Skeletal muscle satellite cell (primary cell): ENCODE measurements around the gene NUP35.

Experiments used
- H3K27me3 ChIP-seq: 2 replicates; pipeline ENCODE4 v1.7.0; 2013; ENCODE audit warnings: low read length; ENCODE audit not compliant: control insufficient read depth, insufficient read depth
- H3K36me3 ChIP-seq: 2 replicates; pipeline ENCODE4 v1.7.0; 2013; ENCODE audit warnings: mild to moderate bottlenecking, control low read depth, low read length; ENCODE audit not compliant: insufficient read depth
- H3K4me1 ChIP-seq: 2 replicates; pipeline ENCODE4 v1.7.0; 2013; ENCODE audit warnings: low read length; ENCODE audit not compliant: control insufficient read depth, insufficient read depth
- H3K4me2 ChIP-seq: 2 replicates; pipeline ENCODE4 v1.7.0; 2013; ENCODE audit warnings: mild to moderate bottlenecking, low read length
- H3K4me3 ChIP-seq: 2 replicates; pipeline ENCODE4 v1.7.0; 2013; ENCODE audit warnings: low read length
- H3K9ac ChIP-seq: 2 replicates; pipeline ENCODE4 v1.7.0; 2013; ENCODE audit warnings: mild to moderate bottlenecking, low read depth, low read length, moderate library complexity
- H3K9me3 ChIP-seq: replicated peaks from 2 replicates; pipeline ENCODE4 v1.7.0; 2013; ENCODE audit warnings: mild to moderate bottlenecking, control low read depth, low read length

NUP35 gene

GRCh38 chr2:183105402-183106134, 18.7 kb upstream of the NUP35 start:
- Histone ChIP-seq H3K4me3 (no peak overlapping the region), H3K4me1 (peaks cover 15% of the 10 kb centered on the region), H3K9ac (no peak overlapping the region), H3K36me3 (no peaks in the 10 kb centered on the region), H3K27me3 (no peaks in the 10 kb centered on the region), H3K4me2 (no peak overlapping the region), H3K9me3 (no peaks in the 10 kb centered on the region)

GRCh38 chr2:183112577-183112976, 11.7 kb upstream of the NUP35 start:
- H3K27me3 ChIP-seq: peaks cover 3% of the 10 kb centered on the region
- H3K4me3 ChIP-seq: no peak overlapping the region
- no peaks in the 10 kb centered on the region for H3K4me1 ChIP-seq
- H3K9ac ChIP-seq: no peak overlapping the region
- no peaks in the 10 kb centered on the region for H3K9me3 ChIP-seq
- H3K4me2 ChIP-seq: no peak overlapping the region
- H3K36me3 ChIP-seq: no peaks in the 10 kb centered on the region

DNA sequence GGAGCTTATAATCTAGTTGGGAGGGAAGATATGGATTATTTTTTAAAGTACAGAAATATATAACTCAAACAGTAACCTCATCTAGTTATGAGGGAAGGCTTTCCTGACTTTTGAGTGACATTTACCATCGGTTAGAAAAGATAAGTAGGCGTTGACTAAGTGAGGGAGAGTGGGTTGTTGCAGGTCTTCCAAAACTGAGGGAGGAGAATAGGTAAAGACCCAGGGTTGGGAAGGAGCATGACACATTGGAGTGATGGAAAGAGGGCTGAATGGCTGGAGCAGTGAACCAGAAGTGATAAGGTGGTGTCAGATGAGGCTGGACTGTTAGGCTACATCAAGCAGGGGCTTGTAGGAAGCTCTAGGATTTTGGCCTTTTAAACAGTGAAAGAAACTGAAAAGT, 10.6 kb upstream of the NUP35 start:
- no peaks in the 10 kb centered on the region for H3K4me1 ChIP-seq
- H3K4me2 ChIP-seq: no peak overlapping the region
- H3K4me3 ChIP-seq: no peak overlapping the region
- no peak overlapping the region for H3K9ac ChIP-seq
- no peaks in the 10 kb centered on the region for H3K9me3 ChIP-seq
- no peaks in the 10 kb centered on the region for H3K36me3 ChIP-seq
- peaks cover 3% of the 10 kb centered on the region for H3K27me3 ChIP-seq

- Histone ChIP-seq H3K4me1 (no peaks in the 10 kb centered on the region), H3K4me3 (no peak overlapping the region), H3K36me3 (no peaks in the 10 kb centered on the region), H3K9ac (no peak overlapping the region), H3K27me3 (no peaks in the 10 kb centered on the region), H3K9me3 (no peaks in the 10 kb centered on the region), H3K4me2 (no peak overlapping the region)
Measured at GRCh38 chr2:183117226-183117625, 7.0 kb upstream of the NUP35 start.

DNA sequence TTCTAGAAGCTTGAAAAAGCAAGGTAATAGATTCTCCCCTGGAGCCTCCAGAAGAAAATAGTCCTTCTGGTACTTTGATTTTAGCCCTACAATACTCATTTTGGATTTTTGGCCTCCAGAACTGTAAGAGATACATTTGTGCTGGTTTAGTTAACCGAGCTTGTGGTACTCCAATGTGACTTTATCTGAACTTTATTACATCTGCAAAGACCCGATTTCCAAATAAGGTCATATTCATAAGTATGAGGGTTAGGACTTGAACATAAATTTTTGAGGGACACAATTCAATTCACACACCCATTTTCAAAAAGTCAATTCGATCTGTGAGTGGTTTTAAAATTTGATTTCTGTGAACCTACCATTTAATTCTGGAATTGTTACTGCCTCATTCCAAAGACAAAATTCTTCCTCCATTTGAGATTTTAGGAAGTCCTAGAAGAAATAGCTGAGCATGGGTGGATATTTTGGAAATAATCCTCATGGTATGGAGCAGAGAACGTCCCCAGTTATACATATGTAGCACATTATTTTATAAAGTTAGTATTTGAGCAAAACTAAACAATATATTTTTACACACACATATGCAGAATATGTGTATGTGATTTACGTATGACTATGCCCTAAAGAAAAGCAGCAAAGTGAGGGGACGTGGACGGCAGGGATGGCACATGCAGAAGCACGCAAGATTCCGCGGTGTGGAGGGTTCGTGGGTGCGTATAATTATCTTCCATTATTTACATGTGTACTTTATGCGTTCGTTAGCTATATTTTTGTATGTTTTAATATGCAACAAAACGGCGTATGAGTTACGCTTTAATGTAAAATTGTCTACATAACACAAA, 905 bp upstream of the NUP35 start:
- Histone ChIP-seq H3K4me1 (peaks cover 12% of the 10 kb centered on the region), H3K4me3 (peak overlapping the region; percentile 86), H3K4me2 (peak overlapping the region; percentile 80), H3K36me3 (no peaks in the 10 kb centered on the region), H3K27me3 (no peaks in the 10 kb centered on the region), H3K9ac (peak overlapping the region; percentile 84), H3K9me3 (no peaks in the 10 kb centered on the region)

GRCh38 chr2:183123959-183124221, 353 bp upstream of the NUP35 start:
- H3K9me3 ChIP-seq: no peaks in the 10 kb centered on the region
- H3K4me1 ChIP-seq: peaks cover 12% of the 10 kb centered on the region
- peak overlapping the region; percentile 84 for H3K9ac ChIP-seq
- H3K27me3 ChIP-seq: no peaks in the 10 kb centered on the region
- H3K4me3 ChIP-seq: peak overlapping the region; percentile 86
- no peaks in the 10 kb centered on the region for H3K36me3 ChIP-seq
- H3K4me2 ChIP-seq: peak overlapping the region; percentile 80

GRCh38 chr2:183124957-183125255, 663 bp downstream of the NUP35 start:
- H3K9me3 ChIP-seq: no peaks in the 10 kb centered on the region

GRCh38 chr2:183125659-183126341, 1.6 kb downstream of the NUP35 start:
- Histone ChIP-seq H3K36me3 (peaks cover 6% of the 10 kb centered on the region), H3K4me1 (peaks cover 12% of the 10 kb centered on the region), H3K4me2 (peak overlapping the region; percentile 80), H3K4me3 (peak overlapping the region; percentile 86), H3K9me3 (no peaks in the 10 kb centered on the region), H3K27me3 (no peaks in the 10 kb centered on the region), H3K9ac (peak overlapping the region; percentile 84)

More at GRCh38 chr2:183124957-183125255, 663 bp downstream of the NUP35 start:
- Histone ChIP-seq H3K4me2 (peak overlapping the region; percentile 80), H3K9ac (peak overlapping the region; percentile 84), H3K4me3 (peak overlapping the region; percentile 86), H3K4me1 (peaks cover 12% of the 10 kb centered on the region), H3K27me3 (no peaks in the 10 kb centered on the region), H3K36me3 (no peaks in the 10 kb centered on the region)

GRCh38 chr2:183126635-183127034, 2.4 kb downstream of the NUP35 start:
- H3K36me3 ChIP-seq: peaks cover 12% of the 10 kb centered on the region
- no peak overlapping the region for H3K4me2 ChIP-seq
- H3K4me3 ChIP-seq: no peak overlapping the region
- H3K4me1 ChIP-seq: peaks cover 12% of the 10 kb centered on the region
- H3K9ac ChIP-seq: no peak overlapping the region
- no peaks in the 10 kb centered on the region for H3K9me3 ChIP-seq
- no peaks in the 10 kb centered on the region for H3K27me3 ChIP-seq

- Histone ChIP-seq H3K9me3 (no peaks in the 10 kb centered on the region), H3K36me3 (peaks cover 25% of the 10 kb centered on the region), H3K4me2 (no peak overlapping the region), H3K4me1 (no peaks in the 10 kb centered on the region), H3K9ac (no peak overlapping the region), H3K4me3 (no peak overlapping the region), H3K27me3 (no peaks in the 10 kb centered on the region)
Measured at GRCh38 chr2:183134016-183134415, 9.8 kb downstream of the NUP35 start.

DNA sequence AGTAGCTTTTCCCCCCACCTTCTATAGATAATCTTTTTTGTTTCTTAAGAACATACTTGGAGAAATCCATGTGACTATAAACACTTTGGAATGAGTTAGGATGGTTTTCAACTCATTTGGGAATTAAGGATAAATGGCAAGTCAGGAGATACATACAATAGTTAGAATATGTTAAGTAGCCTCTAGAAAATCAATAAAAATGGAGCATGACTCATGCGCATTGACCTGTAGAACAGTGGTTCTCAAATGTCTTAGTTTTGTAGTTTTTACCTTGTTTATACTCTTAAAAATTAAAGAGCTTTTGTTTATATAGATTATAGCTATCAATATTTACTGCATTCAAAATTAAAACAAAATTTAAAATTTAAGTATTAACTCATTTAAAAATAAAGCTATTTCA, 24.7 kb downstream of the NUP35 start:
- Histone ChIP-seq H3K4me2 (no peak overlapping the region), H3K9ac (no peak overlapping the region), H3K4me3 (no peak overlapping the region), H3K27me3 (no peaks in the 10 kb centered on the region), H3K4me1 (peaks cover 6% of the 10 kb centered on the region), H3K9me3 (peaks cover 3% of the 10 kb centered on the region), H3K36me3 (peaks cover 6% of the 10 kb centered on the region)
